Ovary (tissue), 9 donors: Measurements from ENCODE around the gene FGFRL1. TPM values are rescaled to one million over a fixed set of nuclear protein-coding genes. Genes with fewer than 3 reads are reported as not detected.

ENCODE experiments used
- DNase-seq, 5 donors: peaks; one replicate each; pipeline ENCODE4 v3.0.0-alpha.2; 2019 to 2020
- H3K27ac ChIP-seq, 2 donors: fragments of 200-600 bp; one replicate each; pipeline versions ENCODE4 v1.5.1 to v1.8.0; 2019 to 2022
- H3K27me3 ChIP-seq: fragments of 200-600 bp; one replicate; pipeline ENCODE4 v1.8.0; 2022
- H3K36me3 ChIP-seq: fragments of 200-600 bp; sonication (generic); one replicate; pipeline ENCODE4 v1.5.1; 2019
- H3K4me1 ChIP-seq: one replicate; pipeline ENCODE4 v1.8.1; 2013; ENCODE audit warnings: mild to moderate bottlenecking, moderate library complexity; ENCODE audit not compliant: insufficient read depth
- H3K4me3 ChIP-seq: fragments of 200-600 bp; sonication (generic); one replicate; pipeline ENCODE4 v1.5.1; 2017
- H3K9me3 ChIP-seq, 2 donors: fragments of 200-600 bp in 1 of 2; sonication (generic) in 1 of 2; one replicate each; pipeline versions ENCODE4 v1.5.1 to v1.8.1; 2013 to 2019; ENCODE audit warnings: mild to moderate bottlenecking in 1 of 2, moderate library complexity in 1 of 2
- EP300 ChIP-seq: sonication (generic); formaldehyde crosslinking; IDR thresholded peaks from one replicate; pipeline ENCODE4 v1.6.1; 2017; ENCODE audit warnings: antibody characterized with exemption
- POLR2A ChIP-seq: fragments of 450-650 bp; IDR thresholded peaks from one replicate; pipeline ENCODE4 v1.6.1; 2017; ENCODE audit warnings: antibody characterized with exemption, mild to moderate bottlenecking, moderate library complexity
- WGBS, 3 donors: extraction: QIAGEN DNeasy Blood & Tissue Kit in 1 of 3; methylation state at CpG; one replicate each; pipeline versions ENCODE4 v1.1.5 to v1.1.7; 2013 to 2017; 5-methylcytosine and 5-hydroxymethylcytosine counted together
- intact Hi-C, 4 donors: fragments of 100-400 bp; cut with DNase I; formaldehyde crosslinking; loops; one replicate each; pipeline versions ENCODE4 v1.11.0 to v1.15.1; 2022 to 2023
- polyA plus RNA-seq, 2 donors: library from polyadenylated mRNA; stranded (reverse); fragments of 200-250 nt in 1 of 2; fragments of 350-450 nt in 1 of 2; fragmentation: Illumina TruSeq in 1 of 2; extraction: RNeasy Lipid Tissue Mini Kit (QIAGEN cat#74804) in 1 of 2; gene quantifications; one replicate each; pipeline ENCODE4 v1.2.3, GENCODE V29; 2013 to 2014
- total RNA-seq, 7 donors: library from RNA; depleted of rRNA in 2 of 7; stranded (reverse); fragments of >200 nt in 2 of 7; fragmentation: NEBNext Ultra II Directional in 3 of 7; extraction: Animal tissue kit (Norgen Biotek cat#: 25700) in 3 of 7; gene quantifications; one replicate each; pipeline versions ENCODE4 v1.1.0 to v1.2.4, GENCODE V29; 2016 to 2023
- TF ChIP-seq, protein P1 (sequence below), 3 donors: fragments of 450-650 bp in 2 of 3; fragments of 200-600 bp in 1 of 3; IDR thresholded peaks; one replicate each; pipeline versions ENCODE4 v1.5.1 to v1.8.0; 2016 to 2022; ENCODE audit warnings: antibody characterized with exemption in 3 of 3, mild to moderate bottlenecking in 1 of 3
- donor health status: DM: no; HTN: no; CAD: no; lungs with moderate emphysema.
- donor health status: DM: no; HTN: no; CAD: no.
- donor health status: Bipolar disorder and iron deficiency.
- donor health status: DM: yes; HTN: yes; CAD: no.
- donor health status: DM: no; HTN: no; CAD: no.
- donor health status: DM: yes; HTN: yes; CAD: no.

Gene FGFRL1
- total and polyA plus RNA-seq, 9 donors: 23.4 to 59.1 (median 38.7) TPM

DNA sequence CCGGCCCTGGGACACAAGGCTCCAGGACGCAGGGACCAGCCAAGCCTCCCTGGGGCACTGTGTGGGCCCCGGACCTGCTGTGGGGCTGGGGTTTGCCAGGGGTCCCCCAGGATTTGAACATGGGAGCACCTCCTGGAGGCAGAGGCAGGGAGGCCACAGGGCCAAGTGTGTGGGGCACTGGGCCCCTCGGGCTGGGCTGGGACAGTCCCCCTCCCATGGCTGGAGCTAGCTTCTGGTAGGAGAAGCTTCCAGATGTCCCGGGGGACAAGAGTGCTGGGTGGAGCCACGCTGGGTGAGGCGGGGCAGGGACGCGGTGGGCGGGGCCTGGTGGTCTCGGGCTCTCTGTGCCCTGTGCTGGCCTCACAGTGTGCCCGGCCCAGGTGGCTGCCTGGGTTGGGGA lies 18.6 kb downstream of the FGFRL1 start:
- DNase-seq: peak in 1 of 5 donors; percentile 67
- 38 to 43% (median 39%) methylated on average over 12 of the region's 12 CpGs for WGBS, 3 donors
- intact Hi-C loops: no loop called here

DNA sequence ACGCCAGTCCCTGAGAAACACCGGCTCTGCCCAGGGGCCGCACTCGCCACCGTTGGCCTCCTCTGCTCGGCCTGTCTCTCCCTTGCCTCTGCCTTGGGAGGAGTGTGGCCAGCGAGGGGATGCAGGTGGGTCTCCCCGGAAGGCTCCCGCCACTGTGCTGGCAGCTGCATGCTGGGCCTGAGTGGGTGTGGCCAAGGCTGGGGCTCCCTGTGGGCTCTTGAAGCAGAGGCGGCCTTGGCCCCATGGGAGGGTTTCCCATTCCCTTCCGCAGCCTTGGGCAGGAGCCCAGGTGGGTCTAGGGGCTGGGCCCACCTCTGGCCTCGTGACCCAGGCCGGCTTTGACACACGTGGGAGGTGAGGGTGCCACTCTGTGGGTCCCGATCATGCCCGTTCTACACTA lies 19.1 kb downstream of the FGFRL1 start:
- DNase-seq: peak in 2 of 5 donors; percentile 54 to 67
- no peaks in the 10 kb centered on the region for H3K36me3 ChIP-seq
- intact Hi-C loops: no loop called here
- no peaks in the 10 kb centered on the region for H3K27me3 ChIP-seq
- WGBS, 3 donors: 20 to 40% (median 22%) methylated on average over 14 to 16 of the region's 16 CpGs
- H3K27ac ChIP-seq: no peak overlapping the region
- no peak overlapping the region for H3K4me3 ChIP-seq
- peaks cover 21% of the 10 kb centered on the region for H3K4me1 ChIP-seq
- no peak for TF ChIP-seq POLR2A
- TF ChIP-seq, protein P1, sequence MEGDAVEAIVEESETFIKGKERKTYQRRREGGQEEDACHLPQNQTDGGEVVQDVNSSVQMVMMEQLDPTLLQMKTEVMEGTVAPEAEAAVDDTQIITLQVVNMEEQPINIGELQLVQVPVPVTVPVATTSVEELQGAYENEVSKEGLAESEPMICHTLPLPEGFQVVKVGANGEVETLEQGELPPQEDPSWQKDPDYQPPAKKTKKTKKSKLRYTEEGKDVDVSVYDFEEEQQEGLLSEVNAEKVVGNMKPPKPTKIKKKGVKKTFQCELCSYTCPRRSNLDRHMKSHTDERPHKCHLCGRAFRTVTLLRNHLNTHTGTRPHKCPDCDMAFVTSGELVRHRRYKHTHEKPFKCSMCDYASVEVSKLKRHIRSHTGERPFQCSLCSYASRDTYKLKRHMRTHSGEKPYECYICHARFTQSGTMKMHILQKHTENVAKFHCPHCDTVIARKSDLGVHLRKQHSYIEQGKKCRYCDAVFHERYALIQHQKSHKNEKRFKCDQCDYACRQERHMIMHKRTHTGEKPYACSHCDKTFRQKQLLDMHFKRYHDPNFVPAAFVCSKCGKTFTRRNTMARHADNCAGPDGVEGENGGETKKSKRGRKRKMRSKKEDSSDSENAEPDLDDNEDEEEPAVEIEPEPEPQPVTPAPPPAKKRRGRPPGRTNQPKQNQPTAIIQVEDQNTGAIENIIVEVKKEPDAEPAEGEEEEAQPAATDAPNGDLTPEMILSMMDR (IDR thresholded peaks at IDR 0.05): no peak
- no peak for TF ChIP-seq EP300
- no peaks in the 10 kb centered on the region for H3K9me3 ChIP-seq

More for the DNA sequence above, 18.6 kb downstream of the FGFRL1 start:
- TF ChIP-seq EP300: no peak
- TF ChIP-seq POLR2A: no peak
- TF ChIP-seq, protein P1 (IDR thresholded peaks at IDR 0.05): no peak
- no peaks in the 10 kb centered on the region for H3K27me3 ChIP-seq
- H3K36me3 ChIP-seq: no peaks in the 10 kb centered on the region
- H3K4me1 ChIP-seq: peaks cover 21% of the 10 kb centered on the region
- H3K27ac ChIP-seq: no peak overlapping the region
- H3K4me3 ChIP-seq: no peak overlapping the region
- no peaks in the 10 kb centered on the region for H3K9me3 ChIP-seq

DNA sequence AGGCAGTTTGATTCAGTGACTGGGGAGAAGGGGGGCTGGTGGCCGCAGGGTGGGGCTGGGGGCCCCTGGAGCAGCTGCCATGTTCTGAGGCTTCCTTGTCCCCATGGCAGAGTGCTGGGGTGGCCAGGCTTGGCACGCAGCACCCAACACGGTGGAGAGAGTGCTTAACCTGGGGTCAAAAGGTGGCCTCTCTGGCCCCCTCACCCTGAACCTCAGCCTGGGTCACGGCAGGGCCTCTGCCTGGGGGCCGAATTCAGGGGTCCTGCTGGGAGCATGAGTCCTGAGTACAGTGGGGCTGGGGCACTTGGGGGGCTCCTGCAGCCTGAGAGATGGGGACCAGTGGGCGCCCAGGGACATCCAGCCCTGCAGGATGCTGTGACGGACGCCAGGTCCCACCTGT lies 19.9 kb downstream of the FGFRL1 start:
- no peak for DNase-seq
- Histone ChIP-seq H3K27me3 (no peaks in the 10 kb centered on the region), H3K36me3 (no peaks in the 10 kb centered on the region), H3K4me1 (peaks cover 21% of the 10 kb centered on the region), H3K4me3 (no peak overlapping the region), H3K27ac (no peak overlapping the region), H3K9me3 (no peaks in the 10 kb centered on the region)
- 76 to 88% (median 85%) methylated on average over 8 of the region's 8 CpGs for WGBS, 3 donors
- TF ChIP-seq POLR2A (no peak), EP300 (no peak)
- TF ChIP-seq, protein P1 (IDR thresholded peaks at IDR 0.05): no peak
- intact Hi-C loops: no loop called here

DNA sequence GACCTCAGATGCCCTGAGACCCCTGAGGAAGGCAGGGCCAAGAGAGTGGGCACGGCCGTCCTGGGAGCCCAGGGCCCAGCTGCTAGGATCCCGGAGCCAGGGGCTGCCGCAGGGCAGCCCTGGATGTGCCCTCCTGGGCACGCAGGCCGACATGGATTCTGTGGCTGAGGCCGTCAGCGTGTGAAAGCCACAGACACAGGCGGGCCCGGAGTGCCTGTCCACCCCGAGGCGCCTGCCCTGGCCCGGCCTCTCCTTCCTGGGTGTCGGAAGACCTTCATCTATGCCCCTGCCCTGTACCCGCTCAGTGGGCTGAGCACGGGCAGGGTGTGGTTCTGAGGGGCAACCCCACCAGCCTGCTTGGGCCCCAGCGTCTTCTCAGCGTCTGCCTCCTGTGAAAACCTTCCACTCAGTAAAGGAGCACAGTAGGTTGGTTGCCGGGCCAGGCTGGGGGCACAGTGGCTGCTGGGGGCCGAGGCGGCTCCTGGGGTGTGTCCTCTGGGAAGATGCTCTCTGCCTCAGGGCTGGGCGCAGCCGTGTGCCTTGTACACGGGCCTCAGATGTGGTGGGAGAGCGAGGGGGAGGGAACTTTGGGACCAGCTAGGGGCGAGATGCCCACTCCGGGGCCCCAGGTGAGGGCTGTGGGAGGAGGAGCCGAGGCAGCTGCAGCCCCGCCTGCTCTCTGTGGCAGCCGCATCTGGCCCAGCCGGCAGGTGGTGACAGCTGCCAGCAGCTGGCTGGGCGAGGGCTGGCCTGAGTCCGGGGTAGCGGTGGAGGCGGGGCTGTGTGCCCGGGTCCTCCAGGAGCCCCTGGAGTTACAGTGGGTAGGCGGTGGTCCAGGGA lies 20.8 kb downstream of the FGFRL1 start:
- no peak overlapping the region for H3K27ac ChIP-seq
- H3K27me3 ChIP-seq: no peaks in the 10 kb centered on the region
- TF ChIP-seq EP300: no peak
- 62 to 74% (median 65%) methylated on average over 36 to 37 of the region's 37 CpGs for WGBS, 3 donors
- peak in 1 of 5 donors; percentile 53 for DNase-seq
- H3K4me3 ChIP-seq: no peak overlapping the region
- H3K36me3 ChIP-seq: no peaks in the 10 kb centered on the region
- intact Hi-C loops: no loop called here
- H3K9me3 ChIP-seq: no peaks in the 10 kb centered on the region
- peaks cover 21% of the 10 kb centered on the region for H3K4me1 ChIP-seq

DNA sequence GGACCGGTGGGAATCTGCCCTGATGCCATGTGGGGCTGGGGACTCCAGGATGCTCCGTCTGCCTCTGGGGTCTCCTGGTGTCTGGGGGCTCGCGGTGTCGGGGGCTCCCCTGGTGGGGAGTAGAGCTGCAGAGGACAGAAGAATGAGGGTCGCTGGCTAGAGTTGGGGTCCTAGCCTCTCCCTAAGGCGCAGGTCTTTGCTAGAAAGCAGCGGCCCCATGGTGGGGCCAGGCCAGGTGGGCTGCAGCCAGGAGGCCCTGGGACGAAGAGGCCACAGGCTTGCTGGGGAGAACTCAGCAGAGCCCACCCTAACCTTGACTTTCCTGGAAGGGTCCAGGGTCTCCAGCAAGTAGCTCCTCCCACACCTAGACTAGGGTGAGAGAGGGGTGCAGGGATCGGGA lies 21.4 kb downstream of the FGFRL1 start:
- H3K4me3 ChIP-seq: no peak overlapping the region
- H3K9me3 ChIP-seq: no peaks in the 10 kb centered on the region
- peaks cover 22% of the 10 kb centered on the region for H3K4me1 ChIP-seq
- DNase-seq: no peak
- no peaks in the 10 kb centered on the region for H3K36me3 ChIP-seq
- 72 to 84% (median 79%) methylated on average over 10 of the region's 10 CpGs for WGBS, 3 donors
- no peaks in the 10 kb centered on the region for H3K27me3 ChIP-seq
- no peak overlapping the region for H3K27ac ChIP-seq
- intact Hi-C loops: no loop called here
- TF ChIP-seq EP300 (no peak), POLR2A (no peak)
- TF ChIP-seq, protein P1 (IDR thresholded peaks at IDR 0.05): no peak
